CD14-positive monocyte (primary cell): ENCODE results near the gene C17orf107. TPM values are rescaled to one million over a fixed set of nuclear protein-coding genes. Genes with fewer than 3 reads are reported as not detected.

Experiments
- DNase-seq, 3 donors: peaks; one replicate each; pipeline ENCODE4 v3.0.0-alpha.2; 2011 to 2022
- H2AFZ ChIP-seq: 2 replicates; pipeline ENCODE4 v1.6.0; 2012; ENCODE audit warnings: mild to moderate bottlenecking, low read depth, low read length, inconsistent platforms; ENCODE audit not compliant: insufficient read depth, poor library complexity, severe bottlenecking
- H3K27ac ChIP-seq, 2 donors: 1 replicate in 1 of 2; 2 replicates in 1 of 2; pipeline ENCODE4 v1.5.1; 2012 to 2013; ENCODE audit warnings: low read length in 2 of 2, control low read depth in 1 of 2, inconsistent platforms in 1 of 2, low read depth in 1 of 2, mild to moderate bottlenecking in 1 of 2
- H3K27me3 ChIP-seq, 2 donors: one replicate each; pipeline versions ENCODE4 v1.6.0 to v1.6.1; 2011 to 2013; ENCODE audit warnings: low read length in 2 of 2; ENCODE audit not compliant: control insufficient read depth in 2 of 2, insufficient read depth in 2 of 2
- H3K36me3 ChIP-seq, 2 donors: replicated peaks in 1 of 2; 1 replicate in 1 of 2; 2 replicates in 1 of 2; pipeline versions ENCODE4 v1.5.1 to v1.6.1; 2012 to 2013; ENCODE audit warnings: low read length in 2 of 2, control low read depth in 1 of 2, inconsistent platforms in 1 of 2, mild to moderate bottlenecking in 1 of 2; ENCODE audit not compliant: insufficient read depth in 2 of 2, control insufficient read depth in 1 of 2
- H3K4me1 ChIP-seq, 2 donors: 1 replicate in 1 of 2; 2 replicates in 1 of 2; pipeline versions ENCODE4 v1.5.1 to v1.6.1; 2012 to 2013; ENCODE audit warnings: low read length in 2 of 2, control low read depth in 1 of 2, inconsistent platforms in 1 of 2, mild to moderate bottlenecking in 1 of 2, moderate library complexity in 1 of 2; ENCODE audit not compliant: insufficient read depth in 2 of 2, control insufficient read depth in 1 of 2
- H3K4me2 ChIP-seq: replicated peaks from 2 replicates; pipeline ENCODE3; 2012; ENCODE audit warnings: low read length, moderate library complexity, mild to moderate bottlenecking; ENCODE audit not compliant: poor library complexity, severe bottlenecking; ENCODE audit errors: extremely low read depth
- H3K4me3 ChIP-seq, 3 experiments: fragments of 200-600 bp in 1 of 3; sonication (generic) in 1 of 3; replicated peaks in 1 of 3; 1 replicate in 2 of 3; 2 replicates in 1 of 3; pipeline ENCODE4 v1.5.1; 2011 to 2013; ENCODE audit warnings: low read length in 3 of 3, mild to moderate bottlenecking in 3 of 3, control low read depth in 2 of 3, low read depth in 2 of 3, inconsistent platforms in 1 of 3, moderate library complexity in 1 of 3
- H3K79me2 ChIP-seq: 2 replicates; pipeline ENCODE4 v1.6.0; 2012; ENCODE audit warnings: mild to moderate bottlenecking, control low read depth, inconsistent platforms, low read length, moderate library complexity; ENCODE audit not compliant: insufficient read depth
- H3K9ac ChIP-seq: 2 replicates; pipeline ENCODE4 v1.6.0; 2017; ENCODE audit warnings: low read length, mild to moderate bottlenecking; ENCODE audit not compliant: insufficient read depth, poor library complexity, severe bottlenecking
- H3K9me3 ChIP-seq, 2 donors: replicated peaks in 1 of 2; 1 replicate in 1 of 2; 2 replicates in 1 of 2; pipeline versions ENCODE4 v1.5.1 to v1.6.1; 2012 to 2013; ENCODE audit warnings: low read length in 2 of 2, control low read depth in 1 of 2; ENCODE audit not compliant: control insufficient read depth in 1 of 2, insufficient read depth in 1 of 2
- H4K20me1 ChIP-seq: 2 replicates; pipeline ENCODE4 v1.6.0; 2012; ENCODE audit warnings: mild to moderate bottlenecking, low read length, control low read depth, moderate library complexity; ENCODE audit not compliant: insufficient read depth
- H3K27ac Mint-ChIP-seq, 7 donors: one replicate each; pipeline ENCODE4 v1.8.0; 2020; ENCODE audit warnings: mild to moderate bottlenecking in 7 of 7, mixed read lengths in 7 of 7, moderate library complexity in 6 of 7, inconsistent platforms in 2 of 7
- H3K27me3 Mint-ChIP-seq, 3 donors: one replicate each; pipeline ENCODE4 v1.8.0; 2021 to 2022; ENCODE audit warnings: low read depth in 3 of 3, mild to moderate bottlenecking in 3 of 3, mixed read lengths in 3 of 3, moderate library complexity in 3 of 3, inconsistent platforms in 1 of 3
- H3K36me3 Mint-ChIP-seq, 2 donors: one replicate each; pipeline ENCODE4 v1.8.0; 2020; ENCODE audit warnings: mixed read lengths in 2 of 2, inconsistent platforms in 1 of 2, mild to moderate bottlenecking in 1 of 2
- H3K4me1 Mint-ChIP-seq: one replicate; pipeline ENCODE4 v1.8.0; 2020; ENCODE audit warnings: mild to moderate bottlenecking, mixed read lengths
- H3K4me3 Mint-ChIP-seq, 2 donors: one replicate each; pipeline ENCODE4 v1.8.0; 2020; ENCODE audit warnings: mild to moderate bottlenecking in 2 of 2, mixed read lengths in 2 of 2, moderate library complexity in 1 of 2
- H3K9me3 Mint-ChIP-seq, 7 donors: one replicate each; pipeline ENCODE4 v1.8.0; 2020 to 2022; ENCODE audit warnings: mixed read lengths in 7 of 7, mild to moderate bottlenecking in 6 of 7, moderate library complexity in 6 of 7, inconsistent platforms in 2 of 7
- WGBS: methylation state at CpG from one replicate; pipeline ENCODE4 v1.1.5; 2013; ENCODE audit warnings: missing lambda C conversion rate; ENCODE audit not compliant: insufficient coverage; 5-methylcytosine and 5-hydroxymethylcytosine counted together
- intact Hi-C, 2 donors: fragments of 100-400 bp; cut with micrococcal nuclease; formaldehyde crosslinking; loops; one replicate each; pipeline versions ENCODE4 v1.15.0 to v1.15.1; 2023
- polyA plus RNA-seq, 3 donors: library from polyadenylated mRNA; depleted of rRNA in 1 of 3; unstranded in 2 of 3; stranded (reverse) in 1 of 3; fragments of 300-500 nt in 2 of 3; fragments of >200 nt in 1 of 3; fragmentation: Illumina TruSeq in 2 of 3; gene quantifications; 1 replicate in 2 of 3; 2 replicates in 1 of 3; pipeline ENCODE4 v1.2.3, GENCODE V29; 2012 to 2021
- TF ChIP-seq, protein P1 (sequence below): fragments of 200-600 bp; IDR thresholded peaks from one replicate; pipeline ENCODE4 v1.8.0; 2022; ENCODE audit warnings: antibody characterized with exemption, mild to moderate bottlenecking

C17orf107 gene
- polyA plus RNA-seq, 3 donors, result 1.9 to 5.1 (median 4.2) TPM

DNA sequence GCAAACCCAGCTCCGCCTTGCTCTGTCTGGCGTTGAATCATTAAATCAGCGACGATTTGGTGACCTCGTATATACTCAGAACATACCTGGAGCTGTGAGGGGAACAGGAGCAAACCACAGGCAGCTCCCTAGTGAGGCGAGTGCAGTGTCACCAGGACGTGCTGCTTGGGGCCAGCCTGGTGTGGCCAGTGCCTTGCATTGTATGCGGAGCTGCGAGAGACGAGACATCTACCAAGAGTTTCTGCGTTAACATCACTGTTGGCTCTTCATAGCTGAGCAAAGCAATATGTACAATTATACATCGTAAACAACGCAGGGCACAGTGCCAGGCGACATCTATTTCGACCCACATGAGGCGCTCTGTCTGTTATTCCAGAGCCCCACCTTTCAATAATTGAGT lies 38.3 kb upstream of the C17orf107 start:
- peaks cover 13 to 22% of the 10 kb centered on the region in 2 donors for H3K4me1 ChIP-seq
- H3K27me3 Mint-ChIP-seq, result peaks cover 2 to 4% (median 3%) of the 10 kb centered on the region in 3 donors
- H4K20me1 ChIP-seq, result peaks cover 47% of the 10 kb centered on the region
- WGBS, result 97% methylated on average over 16 of the region's 16 CpGs
- H3K79me2 ChIP-seq, result peaks cover 34% of the 10 kb centered on the region
- no peak overlapping the region for H3K4me2 ChIP-seq
- TF ChIP-seq, protein P1, sequence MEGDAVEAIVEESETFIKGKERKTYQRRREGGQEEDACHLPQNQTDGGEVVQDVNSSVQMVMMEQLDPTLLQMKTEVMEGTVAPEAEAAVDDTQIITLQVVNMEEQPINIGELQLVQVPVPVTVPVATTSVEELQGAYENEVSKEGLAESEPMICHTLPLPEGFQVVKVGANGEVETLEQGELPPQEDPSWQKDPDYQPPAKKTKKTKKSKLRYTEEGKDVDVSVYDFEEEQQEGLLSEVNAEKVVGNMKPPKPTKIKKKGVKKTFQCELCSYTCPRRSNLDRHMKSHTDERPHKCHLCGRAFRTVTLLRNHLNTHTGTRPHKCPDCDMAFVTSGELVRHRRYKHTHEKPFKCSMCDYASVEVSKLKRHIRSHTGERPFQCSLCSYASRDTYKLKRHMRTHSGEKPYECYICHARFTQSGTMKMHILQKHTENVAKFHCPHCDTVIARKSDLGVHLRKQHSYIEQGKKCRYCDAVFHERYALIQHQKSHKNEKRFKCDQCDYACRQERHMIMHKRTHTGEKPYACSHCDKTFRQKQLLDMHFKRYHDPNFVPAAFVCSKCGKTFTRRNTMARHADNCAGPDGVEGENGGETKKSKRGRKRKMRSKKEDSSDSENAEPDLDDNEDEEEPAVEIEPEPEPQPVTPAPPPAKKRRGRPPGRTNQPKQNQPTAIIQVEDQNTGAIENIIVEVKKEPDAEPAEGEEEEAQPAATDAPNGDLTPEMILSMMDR, result no peak
- DNase-seq, result no peak
- no peak overlapping the region for H3K27ac Mint-ChIP-seq
- no peak overlapping the region for H3K4me3 ChIP-seq
- H3K36me3 Mint-ChIP-seq, result peaks cover 40 to 49% of the 10 kb centered on the region in 2 donors
- intact Hi-C loops, result no loop called here
- no peak overlapping the region for H3K9ac ChIP-seq
- H3K36me3 ChIP-seq, result peaks cover 15 to 32% of the 10 kb centered on the region in 2 donors
- peaks cover 0 to 2% (median 0%) of the 10 kb centered on the region in 7 donors for H3K9me3 Mint-ChIP-seq
- no peak overlapping the region for H2AFZ ChIP-seq
- H3K4me3 Mint-ChIP-seq, result no peak overlapping the region
- H3K9me3 ChIP-seq, result no peaks in the 10 kb centered on the region
- H3K27ac ChIP-seq, result no peak overlapping the region
- H3K27me3 ChIP-seq, result no peaks in the 10 kb centered on the region
- H3K4me1 Mint-ChIP-seq, result peaks cover 19% of the 10 kb centered on the region

DNA sequence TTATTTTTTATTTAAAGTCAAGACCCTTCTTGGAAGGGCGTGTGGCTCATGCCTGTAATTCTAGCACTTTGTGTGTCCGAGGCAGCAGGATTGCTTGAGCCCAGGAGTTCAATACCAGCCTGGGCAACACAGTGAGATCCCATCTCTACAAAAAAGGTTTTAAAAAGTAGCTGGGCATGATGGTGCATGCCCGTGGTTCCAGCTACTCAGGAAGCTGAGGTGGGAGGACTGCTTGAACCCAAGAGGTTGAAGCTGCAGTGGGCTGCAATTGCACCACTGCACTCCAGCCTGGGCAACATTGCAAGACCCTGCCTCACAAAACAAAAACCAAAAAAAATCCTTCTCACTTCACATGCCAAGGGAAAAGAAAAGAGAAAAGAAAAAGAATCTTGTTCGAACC lies 36.6 kb upstream of the C17orf107 start:
- H4K20me1 ChIP-seq, result peaks cover 33% of the 10 kb centered on the region
- Mint-ChIP-seq H3K4me3 (no peak overlapping the region), H3K9me3 (peaks cover 0 to 2% (median 0%) of the 10 kb centered on the region in 7 donors), H3K4me1 (peaks cover 9% of the 10 kb centered on the region), H3K36me3 (peaks cover 25 to 42% of the 10 kb centered on the region in 2 donors), H3K27ac (peak overlapping the region in 2 of 7 donors; percentile 6 to 20), H3K27me3 (peaks cover 0 to 5% (median 0%) of the 10 kb centered on the region in 3 donors)
- WGBS, result 100% methylated on average over 2 of the region's 4 CpGs
- H3K9ac ChIP-seq, result no peak overlapping the region
- peaks cover 12 to 21% of the 10 kb centered on the region in 2 donors for H3K36me3 ChIP-seq
- DNase-seq, result no peak
- intact Hi-C loops, result no loop called here
- H3K4me1 ChIP-seq, result peaks cover 11 to 14% of the 10 kb centered on the region in 2 donors
- H3K4me2 ChIP-seq, result no peak overlapping the region
- TF ChIP-seq, protein P1, result no peak
- no peak overlapping the region for H3K4me3 ChIP-seq
- H3K79me2 ChIP-seq, result peaks cover 20% of the 10 kb centered on the region
- H3K27me3 ChIP-seq, result no peaks in the 10 kb centered on the region
- no peak overlapping the region for H2AFZ ChIP-seq
- H3K9me3 ChIP-seq, result no peaks in the 10 kb centered on the region
- no peak overlapping the region for H3K27ac ChIP-seq
